GM10266 (cell line): ENCODE data around the gene CIB2.

Source experiments
- DNase-seq: peaks from one replicate; pipeline ENCODE4 v3.0.0; 2012; ENCODE audit errors: extremely low spot score
- CTCF ChIP-seq: IDR thresholded peaks from 2 replicates; pipeline ENCODE4 v1.5.1; 2012; ENCODE audit warnings: mild to moderate bottlenecking, low read depth; ENCODE audit not compliant: control insufficient read depth, insufficient read depth; ENCODE audit errors: missing control alignments

Gene CIB2

GRCh38 chr15:78171864-78172472, 40.7 kb upstream of the CIB2 start:
- TF ChIP-seq CTCF = no peak
- DNase-seq = no peak

GRCh38 chr15:78170848-78171773, 39.9 kb upstream of the CIB2 start:
- peak; percentile 44 for DNase-seq
- no peak for TF ChIP-seq CTCF

- DNase-seq = no peak
- no peak for TF ChIP-seq CTCF
Observed at GRCh38 chr15:78168608-78169007, 37.4 kb upstream of the CIB2 start.

DNA sequence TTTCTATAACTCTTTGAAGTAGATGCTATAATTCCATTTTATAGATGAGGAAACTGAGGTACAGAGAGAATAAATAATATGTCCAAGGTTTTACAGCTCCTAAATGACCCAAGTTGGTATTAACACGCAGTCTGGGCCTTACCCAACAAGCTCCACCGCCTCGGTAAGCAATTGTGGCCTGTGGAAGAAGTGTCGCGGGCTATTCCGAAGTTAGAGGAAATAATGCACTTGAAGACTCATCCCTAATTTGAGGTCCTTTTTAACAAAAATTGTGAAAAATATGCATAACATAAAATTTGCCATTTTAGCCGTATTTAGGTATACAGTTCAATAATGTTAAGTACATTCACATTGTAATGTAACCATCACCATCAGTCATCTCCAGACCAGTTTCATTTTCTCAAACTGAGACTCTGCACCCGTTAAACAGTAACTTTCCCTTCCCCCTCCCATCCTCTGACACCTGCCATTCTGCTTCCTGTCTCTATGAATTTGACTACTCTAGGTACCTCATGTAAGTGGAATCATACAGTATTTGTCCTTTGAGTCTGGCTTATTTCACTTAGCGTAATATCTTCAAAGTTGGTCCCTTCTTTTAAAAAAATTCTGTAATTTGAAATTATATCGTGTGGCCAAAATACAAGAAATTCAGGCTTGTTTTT, 36.1 kb upstream of the CIB2 start:
- peak; percentile 62 for DNase-seq
- no peak for TF ChIP-seq CTCF

- TF ChIP-seq CTCF = no peak
- DNase-seq = no peak
Observed at GRCh38 chr15:78164010-78164409, 32.8 kb upstream of the CIB2 start.

DNA sequence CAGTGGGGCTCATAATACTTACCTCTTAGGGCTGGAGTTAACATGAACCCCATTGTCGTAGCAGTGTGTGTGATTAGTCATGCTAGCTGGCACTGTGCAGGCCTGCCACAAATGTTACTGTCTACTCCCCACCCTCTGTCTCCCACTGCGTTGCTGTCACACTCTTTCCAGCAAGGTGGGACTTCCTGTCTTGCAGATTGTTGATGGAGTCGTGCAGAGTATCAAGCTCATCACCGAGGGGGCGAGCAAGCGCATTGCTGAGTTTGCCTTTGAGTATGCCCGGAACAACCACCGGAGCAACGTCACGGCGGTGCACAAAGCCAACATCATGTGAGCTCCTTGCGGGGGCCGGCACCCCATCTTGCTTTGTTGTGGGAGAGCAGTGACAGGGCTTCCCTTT, 30.8 kb upstream of the CIB2 start:
- DNase-seq = no peak
- TF ChIP-seq CTCF = no peak
